HepG2 (cell line): ENCODE measurements around the gene ZC3H4. TPM values are rescaled to one million over a fixed set of nuclear protein-coding genes. Genes with fewer than 3 reads are reported as not detected.

Experiments
- BCL6 ChIP-seq: IDR thresholded peaks from 2 replicates; pipeline ENCODE4 v1.6.1; 2016; ENCODE audit warnings: missing genetic modification reagents, missing compliant biosample characterization
- ERF ChIP-seq: IDR thresholded peaks from 2 replicates; pipeline ENCODE4 v1.6.1; 2018; ENCODE audit warnings: missing biosample characterization, missing genetic modification reagents
- EZH2 ChIP-seq: conservative IDR thresholded peaks from 2 replicates; pipeline ENCODE4 v1.6.1; 2012; ENCODE audit warnings: mild to moderate bottlenecking, low read depth, low read length, moderate library complexity
- FOXA3 ChIP-seq: IDR thresholded peaks from 2 replicates; pipeline ENCODE4 v1.6.1; 2016; ENCODE audit warnings: missing genetic modification reagents, missing compliant biosample characterization
- FOXM1 ChIP-seq: sonication (generic); formaldehyde crosslinking; IDR thresholded peaks from 2 replicates; pipeline ENCODE4 v1.5.0; 2020; ENCODE audit warnings: missing genetic modification reagents
- HMG20B ChIP-seq: conservative IDR thresholded peaks from 2 replicates; pipeline ENCODE4 v1.6.1; 2016; ENCODE audit warnings: missing genetic modification reagents, missing compliant biosample characterization
- MATR3 ChIP-seq: sonication (generic); formaldehyde crosslinking; IDR thresholded peaks from 2 replicates; pipeline ENCODE4 v1.4.0; 2020; ENCODE audit warnings: missing genetic modification reagents
- NFIC ChIP-seq: IDR thresholded peaks from 2 replicates; pipeline ENCODE4 v1.6.1; 2012; ENCODE audit warnings: mild to moderate bottlenecking, low read length, inconsistent platforms
- NFYC ChIP-seq: IDR thresholded peaks from 2 replicates; pipeline ENCODE4 v1.6.1; 2016; ENCODE audit warnings: missing genetic modification reagents, missing compliant biosample characterization
- NONO ChIP-seq, 2 experiments: fragments of 450-650 bp in 1 of 2; sonication (generic) in 1 of 2; formaldehyde crosslinking in 1 of 2; IDR thresholded peaks in 1 of 2; conservative IDR thresholded peaks in 1 of 2; 2 replicates each; pipeline versions ENCODE4 v1.6.1 to v1.8.0; 2017 to 2022; ENCODE audit warnings: mild to moderate bottlenecking in 1 of 2, missing genetic modification reagents in 1 of 2, moderate library complexity in 1 of 2
- SAFB2 ChIP-seq: sonication (generic); formaldehyde crosslinking; IDR thresholded peaks from 2 replicates; pipeline ENCODE4 v1.5.1; 2020; ENCODE audit warnings: missing genetic modification reagents, low read depth, mild to moderate bottlenecking, borderline replicate concordance
- STAG1 ChIP-seq: sonication (generic); formaldehyde crosslinking; IDR thresholded peaks from 2 replicates; pipeline ENCODE4 v1.4.0; 2020; ENCODE audit warnings: missing genetic modification reagents
- WIZ ChIP-seq: sonication (generic); formaldehyde crosslinking; IDR thresholded peaks from 2 replicates; pipeline ENCODE4 v1.5.1; 2020; ENCODE audit warnings: mild to moderate bottlenecking, missing genetic modification reagents
- ZC3H4 ChIP-seq: sonication (generic); formaldehyde crosslinking; IDR thresholded peaks from 2 replicates; pipeline ENCODE4 v1.4.0; 2020; ENCODE audit warnings: missing genetic modification reagents, borderline replicate concordance
- ZNF644 ChIP-seq: IDR thresholded peaks from 2 replicates; pipeline ENCODE4 v1.6.1; 2016; ENCODE audit warnings: low read depth
- ZNF709 ChIP-seq: sonication (generic); formaldehyde crosslinking; IDR thresholded peaks from 2 replicates; pipeline ENCODE4 v1.5.0; 2020; ENCODE audit warnings: mild to moderate bottlenecking, missing genetic modification reagents
- ZNF780A ChIP-seq: sonication (generic); formaldehyde crosslinking; IDR thresholded peaks from 2 replicates; pipeline ENCODE4 v1.8.0; 2022; ENCODE audit warnings: mild to moderate bottlenecking, missing genetic modification reagents, moderate library complexity
- ZNF788 ChIP-seq: sonication (generic); formaldehyde crosslinking; IDR thresholded peaks from 2 replicates; pipeline ENCODE4 v1.5.0; 2020; ENCODE audit warnings: mild to moderate bottlenecking, missing genetic modification reagents, borderline replicate concordance
- polyA plus RNA-seq, 8 experiments: library from polyadenylated mRNA; depleted of rRNA in 3 of 8; stranded (reverse) in 7 of 8; unstranded in 1 of 8; fragments of >200 nt; fragmentation: Illumina TruSeq in 4 of 8; extraction: Trizol in 4 of 8; gene quantifications; 2 replicates each; pipeline versions ENCODE4 v1.2.1 to v1.2.3, GENCODE V29; 2011 to 2016; ENCODE audit warnings: low read depth in 4 of 8, missing spikeins in 1 of 8, mixed read lengths in 1 of 8; ENCODE audit not compliant: insufficient read depth in 1 of 8
- total RNA-seq, 5 experiments: library from RNA; depleted of rRNA; stranded (reverse); fragments of >200 nt; fragmentation: Illumina TruSeq; extraction: Trizol; gene quantifications; 2 replicates each; pipeline ENCODE4 v1.2.3, GENCODE V29; 2016; ENCODE audit warnings: low read depth in 1 of 5
- TF ChIP-seq, protein P1 (sequence below): sonication (generic); formaldehyde crosslinking; IDR thresholded peaks from 2 replicates; pipeline ENCODE4 v1.4.0; 2020; ENCODE audit warnings: mild to moderate bottlenecking, low read depth, missing genetic modification reagents
- TF ChIP-seq, protein P2 (sequence below): sonication (generic); formaldehyde crosslinking; IDR thresholded peaks from 2 replicates; pipeline ENCODE4 v1.4.0; 2020; ENCODE audit warnings: missing genetic modification reagents, mild to moderate bottlenecking, borderline replicate concordance
- TF ChIP-seq, protein P3 (sequence below): sonication (generic); formaldehyde crosslinking; IDR thresholded peaks from 2 replicates; pipeline ENCODE4 v1.5.1; 2020; ENCODE audit warnings: mild to moderate bottlenecking, missing genetic modification reagents, borderline replicate concordance
- TF ChIP-seq, protein P4 (sequence below): sonication (generic); formaldehyde crosslinking; IDR thresholded peaks from 2 replicates; pipeline ENCODE4 v1.8.0; 2022; ENCODE audit warnings: missing genetic modification reagents, mild to moderate bottlenecking, inconsistent platforms, borderline replicate concordance
- TF ChIP-seq, protein P5 (sequence below): sonication (generic); formaldehyde crosslinking; IDR thresholded peaks from 2 replicates; pipeline ENCODE4 v1.4.0; 2020; ENCODE audit warnings: low read depth, mild to moderate bottlenecking, missing genetic modification reagents

Gene ZC3H4
- total and polyA plus RNA-seq, 2 of the 13 experiments (the other 11 are each of a cell fraction or from before 2014, with no cell fraction given), result 1.8 to 10.7 TPM

DNA sequence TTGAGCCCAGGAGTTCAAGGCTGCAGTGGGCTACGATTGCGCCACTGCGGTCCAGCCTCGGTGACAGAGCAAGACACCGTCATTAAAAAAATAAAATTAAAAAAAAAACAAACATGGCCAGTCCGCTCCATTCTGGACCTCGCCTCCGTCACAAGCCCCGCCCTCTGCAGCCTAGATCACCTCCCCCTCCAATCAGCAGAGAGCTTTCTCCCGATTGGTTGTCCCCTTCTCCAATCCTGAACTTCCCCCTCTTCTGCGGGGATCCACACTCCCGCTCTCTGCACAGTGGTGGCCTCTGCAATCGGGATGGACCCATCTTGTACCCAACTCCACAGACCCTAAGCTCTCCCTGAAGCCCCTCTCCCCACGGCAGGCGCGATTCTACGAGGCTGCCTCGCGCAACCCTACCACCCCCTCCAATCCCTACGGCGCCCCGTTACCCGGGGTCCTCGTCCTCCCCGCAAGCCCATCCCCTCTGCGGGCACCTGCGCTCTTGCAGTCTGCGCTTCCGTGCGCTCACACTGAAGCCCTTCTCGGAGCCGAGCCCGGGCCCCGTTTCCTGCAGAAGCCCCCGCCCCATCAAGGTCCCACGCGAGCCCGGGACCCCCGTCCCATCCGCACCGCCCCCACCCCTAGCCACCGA lies 65.7 kb downstream of the ZC3H4 start (continued):
- no peak for TF ChIP-seq FOXA3 (CRISPR knock-in tag)
- no peak for TF ChIP-seq ZC3H4 (CRISPR knock-in tag)
- TF ChIP-seq, protein P1, sequence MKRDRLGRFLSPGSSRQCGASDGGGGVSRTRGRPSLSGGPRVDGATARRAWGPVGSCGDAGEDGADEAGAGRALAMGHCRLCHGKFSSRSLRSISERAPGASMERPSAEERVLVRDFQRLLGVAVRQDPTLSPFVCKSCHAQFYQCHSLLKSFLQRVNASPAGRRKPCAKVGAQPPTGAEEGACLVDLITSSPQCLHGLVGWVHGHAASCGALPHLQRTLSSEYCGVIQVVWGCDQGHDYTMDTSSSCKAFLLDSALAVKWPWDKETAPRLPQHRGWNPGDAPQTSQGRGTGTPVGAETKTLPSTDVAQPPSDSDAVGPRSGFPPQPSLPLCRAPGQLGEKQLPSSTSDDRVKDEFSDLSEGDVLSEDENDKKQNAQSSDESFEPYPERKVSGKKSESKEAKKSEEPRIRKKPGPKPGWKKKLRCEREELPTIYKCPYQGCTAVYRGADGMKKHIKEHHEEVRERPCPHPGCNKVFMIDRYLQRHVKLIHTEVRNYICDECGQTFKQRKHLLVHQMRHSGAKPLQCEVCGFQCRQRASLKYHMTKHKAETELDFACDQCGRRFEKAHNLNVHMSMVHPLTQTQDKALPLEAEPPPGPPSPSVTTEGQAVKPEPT (CRISPR knock-in tag), result no peak
- no peak for TF ChIP-seq HMG20B (CRISPR knock-in tag)
- TF ChIP-seq, protein P2, sequence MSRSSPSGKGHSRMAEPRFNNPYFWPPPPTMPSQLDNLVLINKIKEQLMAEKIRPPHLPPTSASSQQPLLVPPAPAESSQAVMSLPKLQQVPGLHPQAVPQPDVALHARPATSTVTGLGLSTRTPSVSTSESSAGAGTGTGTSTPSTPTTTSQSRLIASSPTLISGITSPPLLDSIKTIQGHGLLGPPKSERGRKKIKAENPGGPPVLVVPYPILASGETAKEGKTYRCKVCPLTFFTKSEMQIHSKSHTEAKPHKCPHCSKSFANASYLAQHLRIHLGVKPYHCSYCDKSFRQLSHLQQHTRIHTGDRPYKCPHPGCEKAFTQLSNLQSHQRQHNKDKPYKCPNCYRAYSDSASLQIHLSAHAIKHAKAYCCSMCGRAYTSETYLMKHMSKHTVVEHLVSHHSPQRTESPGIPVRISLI (CRISPR knock-in tag), result peak; percentile 74; the same call in 1 of the 2 replicates
- peak; percentile 26; the same call in 1 of the 2 replicates for TF ChIP-seq ERF (CRISPR knock-in tag)
- no peak for TF ChIP-seq STAG1 (CRISPR knock-in tag)
- TF ChIP-seq EZH2, result no peak
- no peak for TF ChIP-seq NFIC
- TF ChIP-seq NONO (IDR thresholded peaks at IDR 0.05), result no peak
- peak; percentile 52; the same call in 1 of the 2 replicates for TF ChIP-seq NONO (CRISPR knock-in tag; conservative IDR thresholded peaks at IDR 0.05)
- peak; percentile 87 for TF ChIP-seq NFYC (CRISPR knock-in tag)
- no peak for TF ChIP-seq ZNF788 (CRISPR knock-in tag)
- TF ChIP-seq ZNF780A (CRISPR knock-in tag), result no peak
- TF ChIP-seq, protein P3, sequence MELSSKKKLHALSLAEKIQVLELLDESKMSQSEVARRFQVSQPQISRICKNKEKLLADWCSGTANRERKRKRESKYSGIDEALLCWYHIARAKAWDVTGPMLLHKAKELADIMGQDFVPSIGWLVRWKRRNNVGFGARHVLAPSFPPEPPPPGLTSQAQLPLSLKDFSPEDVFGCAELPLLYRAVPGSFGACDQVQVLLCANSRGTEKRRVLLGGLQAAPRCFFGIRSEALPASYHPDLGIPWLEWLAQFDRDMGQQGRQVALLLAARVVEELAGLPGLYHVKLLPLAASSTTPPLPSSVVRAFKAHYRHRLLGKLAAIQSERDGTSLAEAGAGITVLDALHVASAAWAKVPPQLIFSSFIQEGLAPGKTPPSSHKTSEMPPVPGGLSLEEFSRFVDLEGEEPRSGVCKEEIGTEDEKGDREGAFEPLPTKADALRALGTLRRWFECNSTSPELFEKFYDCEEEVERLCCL (CRISPR knock-in tag), result no peak
- TF ChIP-seq, protein P4, sequence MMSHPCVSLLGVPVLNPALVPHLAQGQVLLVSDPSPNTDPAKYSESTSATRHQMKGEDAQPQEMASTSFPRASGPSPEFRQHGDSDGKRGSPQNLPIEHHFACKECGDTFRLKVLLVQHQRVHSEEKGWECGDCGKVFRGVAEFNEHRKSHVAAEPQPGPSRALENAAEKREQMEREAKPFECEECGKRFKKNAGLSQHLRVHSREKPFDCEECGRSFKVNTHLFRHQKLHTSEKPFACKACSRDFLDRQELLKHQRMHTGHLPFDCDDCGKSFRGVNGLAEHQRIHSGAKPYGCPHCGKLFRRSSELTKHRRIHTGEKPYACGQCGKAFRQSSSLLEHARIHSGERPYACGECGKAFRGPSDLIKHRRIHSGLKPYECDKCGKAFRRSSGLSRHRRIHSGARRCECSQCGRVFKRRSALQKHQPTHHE (CRISPR knock-in tag), result no peak
- TF ChIP-seq BCL6 (CRISPR knock-in tag), result no peak
- no peak for TF ChIP-seq ZNF644
- no peak for TF ChIP-seq MATR3 (CRISPR knock-in tag)
- 0 out of 2 replicates have a peak, but pooled peaks have one; percentile 55 for TF ChIP-seq SAFB2 (CRISPR knock-in tag)
- TF ChIP-seq FOXM1 (CRISPR knock-in tag), result no peak
- TF ChIP-seq, protein P5, sequence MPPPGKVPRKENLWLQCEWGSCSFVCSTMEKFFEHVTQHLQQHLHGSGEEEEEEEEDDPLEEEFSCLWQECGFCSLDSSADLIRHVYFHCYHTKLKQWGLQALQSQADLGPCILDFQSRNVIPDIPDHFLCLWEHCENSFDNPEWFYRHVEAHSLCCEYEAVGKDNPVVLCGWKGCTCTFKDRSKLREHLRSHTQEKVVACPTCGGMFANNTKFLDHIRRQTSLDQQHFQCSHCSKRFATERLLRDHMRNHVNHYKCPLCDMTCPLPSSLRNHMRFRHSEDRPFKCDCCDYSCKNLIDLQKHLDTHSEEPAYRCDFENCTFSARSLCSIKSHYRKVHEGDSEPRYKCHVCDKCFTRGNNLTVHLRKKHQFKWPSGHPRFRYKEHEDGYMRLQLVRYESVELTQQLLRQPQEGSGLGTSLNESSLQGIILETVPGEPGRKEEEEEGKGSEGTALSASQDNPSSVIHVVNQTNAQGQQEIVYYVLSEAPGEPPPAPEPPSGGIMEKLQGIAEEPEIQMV (CRISPR knock-in tag), result no peak
- TF ChIP-seq ZNF709 (CRISPR knock-in tag), result peak; percentile 83; the same call in 1 of the 2 replicates
- TF ChIP-seq WIZ (CRISPR knock-in tag), result 0 out of 2 replicates have a peak, but pooled peaks have one; percentile 53
